ENCODE results near the gene DMAC2.

GRCh38 chr19:41411968-41412265 is 27.8 kb downstream of the DMAC2 start:
- no peak for TF ChIP-seq EZH2 (IDR thresholded peaks at IDR 0.05; ENCODE audit: borderline replicate concordance, low read depth, low read length, severe bottlenecking)
- no peak for TF ChIP-seq CTCF (IDR thresholded peaks at IDR 0.05; ENCODE audit: borderline replicate concordance, extremely low read depth, low read length, poor library complexity, severe bottlenecking)
